Measurements from ENCODE around the gene FBXL3. TPM values are rescaled to one million over a fixed set of nuclear protein-coding genes. Genes with fewer than 3 reads are reported as not detected.

The FBXL3 gene
- polyA plus RNA-seq, 1 donor from 2014 or later, result 44.1 TPM

DNA sequence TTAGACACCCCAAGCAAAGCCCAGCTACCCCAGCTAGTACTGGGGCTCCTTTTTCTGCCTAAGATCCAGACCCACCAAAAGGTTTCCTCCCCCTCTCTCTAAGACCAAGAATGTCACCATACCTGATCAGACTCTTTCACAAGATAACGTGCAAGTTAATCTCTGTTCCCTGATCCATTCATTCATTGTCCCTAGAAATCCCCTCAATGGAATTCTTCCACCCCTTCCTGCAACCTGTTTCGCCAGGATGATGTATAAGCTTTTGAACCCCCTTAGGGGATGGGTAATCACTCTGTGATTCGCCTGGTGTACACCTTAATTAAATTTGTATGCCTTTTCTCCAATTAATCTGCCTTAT is 52.4 kb downstream of the FBXL3 start:
- Histone ChIP-seq H3K79me2 (replicated peaks; ENCODE audit: insufficient read depth, low read length) (no peaks in the 10 kb centered on the region), H3K4me3 (ENCODE audit: low read length) (no peak overlapping the region), H2AFZ (ENCODE audit: low read depth, low read length) (no peak overlapping the region), H3K9me2 (ENCODE audit: insufficient read depth, low read length) (no peaks in the 10 kb centered on the region), H3K9me3 (ENCODE audit: low read length) (no peaks in the 10 kb centered on the region), H4K20me1 (ENCODE audit: insufficient read depth) (no peaks in the 10 kb centered on the region), H3K27ac (ENCODE audit: low read length) (no peak overlapping the region), H3K36me3 (ENCODE audit: insufficient read depth, low read length) (no peaks in the 10 kb centered on the region), H3K27me3 (ENCODE audit: insufficient read depth, low read depth, low read length) (no peaks in the 10 kb centered on the region), H3K9ac (ENCODE audit: low read length) (no peak overlapping the region), H3F3A (ENCODE audit: insufficient read depth, low read length, poor library complexity, severe bottlenecking) (no peaks in the 10 kb centered on the region), H3K4me2 (ENCODE audit: low read length) (no peak overlapping the region)
- TF ChIP-seq, protein P1, sequence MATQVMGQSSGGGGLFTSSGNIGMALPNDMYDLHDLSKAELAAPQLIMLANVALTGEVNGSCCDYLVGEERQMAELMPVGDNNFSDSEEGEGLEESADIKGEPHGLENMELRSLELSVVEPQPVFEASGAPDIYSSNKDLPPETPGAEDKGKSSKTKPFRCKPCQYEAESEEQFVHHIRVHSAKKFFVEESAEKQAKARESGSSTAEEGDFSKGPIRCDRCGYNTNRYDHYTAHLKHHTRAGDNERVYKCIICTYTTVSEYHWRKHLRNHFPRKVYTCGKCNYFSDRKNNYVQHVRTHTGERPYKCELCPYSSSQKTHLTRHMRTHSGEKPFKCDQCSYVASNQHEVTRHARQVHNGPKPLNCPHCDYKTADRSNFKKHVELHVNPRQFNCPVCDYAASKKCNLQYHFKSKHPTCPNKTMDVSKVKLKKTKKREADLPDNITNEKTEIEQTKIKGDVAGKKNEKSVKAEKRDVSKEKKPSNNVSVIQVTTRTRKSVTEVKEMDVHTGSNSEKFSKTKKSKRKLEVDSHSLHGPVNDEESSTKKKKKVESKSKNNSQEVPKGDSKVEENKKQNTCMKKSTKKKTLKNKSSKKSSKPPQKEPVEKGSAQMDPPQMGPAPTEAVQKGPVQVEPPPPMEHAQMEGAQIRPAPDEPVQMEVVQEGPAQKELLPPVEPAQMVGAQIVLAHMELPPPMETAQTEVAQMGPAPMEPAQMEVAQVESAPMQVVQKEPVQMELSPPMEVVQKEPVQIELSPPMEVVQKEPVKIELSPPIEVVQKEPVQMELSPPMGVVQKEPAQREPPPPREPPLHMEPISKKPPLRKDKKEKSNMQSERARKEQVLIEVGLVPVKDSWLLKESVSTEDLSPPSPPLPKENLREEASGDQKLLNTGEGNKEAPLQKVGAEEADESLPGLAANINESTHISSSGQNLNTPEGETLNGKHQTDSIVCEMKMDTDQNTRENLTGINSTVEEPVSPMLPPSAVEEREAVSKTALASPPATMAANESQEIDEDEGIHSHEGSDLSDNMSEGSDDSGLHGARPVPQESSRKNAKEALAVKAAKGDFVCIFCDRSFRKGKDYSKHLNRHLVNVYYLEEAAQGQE (IDR thresholded peaks at IDR 0.05; ENCODE audit: borderline replicate concordance), result no peak
- TF ChIP-seq EP300 (conservative IDR thresholded peaks at IDR 0.05; ENCODE audit: poor library complexity, severe bottlenecking), result no peak
- no peak for TF ChIP-seq TAF1 (IDR thresholded peaks at IDR 0.05; ENCODE audit: low read depth)
- no peak for TF ChIP-seq SMC3 (conservative IDR thresholded peaks at IDR 0.05; ENCODE audit: poor library complexity)
- no peak for TF ChIP-seq POLR2AphosphoS5 (IDR thresholded peaks at IDR 0.05)

DNA sequence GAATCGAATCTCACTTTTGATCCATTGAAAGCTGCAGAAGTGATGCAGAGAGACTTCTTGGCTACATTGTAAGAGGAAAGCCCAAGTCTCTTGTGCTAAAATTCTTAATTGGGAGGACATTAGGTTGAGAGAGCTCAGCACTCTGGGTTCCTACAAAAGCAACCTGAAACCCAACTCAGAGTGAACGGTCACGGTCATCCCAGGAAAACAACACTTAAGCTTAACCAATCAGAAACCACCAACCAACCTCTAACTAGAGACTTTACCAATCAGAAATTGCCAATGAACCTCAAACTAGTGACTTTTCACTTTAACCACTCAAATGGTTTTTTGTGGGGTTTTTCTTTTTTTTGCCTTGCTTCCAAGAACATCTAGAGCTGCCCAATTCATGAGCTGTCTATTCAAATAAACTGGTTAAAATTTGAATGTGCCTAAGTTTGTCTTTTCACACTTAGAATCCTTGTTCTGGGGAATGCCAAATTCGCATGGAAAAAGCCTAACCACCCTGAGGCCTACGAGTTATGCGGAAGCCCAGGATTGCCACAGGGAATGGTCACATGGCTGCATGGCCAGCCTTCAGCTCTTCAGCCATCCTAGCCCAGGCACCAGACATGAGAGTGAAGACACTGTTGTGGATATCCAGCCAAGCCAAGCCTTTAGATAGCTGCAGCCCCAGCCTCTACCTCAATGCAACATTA is 52.9 kb downstream of the FBXL3 start:
- H2AFZ ChIP-seq (ENCODE audit: low read depth, low read length), result no peak overlapping the region
- H3F3A ChIP-seq (ENCODE audit: insufficient read depth, low read length, poor library complexity, severe bottlenecking), result no peaks in the 10 kb centered on the region
- no peak overlapping the region for H3K9ac ChIP-seq (ENCODE audit: low read length)
- no peaks in the 10 kb centered on the region for H4K20me1 ChIP-seq (ENCODE audit: insufficient read depth)
- no peak overlapping the region for H3K4me3 ChIP-seq (ENCODE audit: low read length)
- no peak overlapping the region for H3K4me2 ChIP-seq (ENCODE audit: low read length)
- TF ChIP-seq EP300 (conservative IDR thresholded peaks at IDR 0.05; ENCODE audit: poor library complexity, severe bottlenecking), result no peak
- TF ChIP-seq TAF1 (IDR thresholded peaks at IDR 0.05; ENCODE audit: low read depth), result no peak
- no peak for TF ChIP-seq RAD21 (conservative IDR thresholded peaks at IDR 0.05)
- TF ChIP-seq, protein P2, sequence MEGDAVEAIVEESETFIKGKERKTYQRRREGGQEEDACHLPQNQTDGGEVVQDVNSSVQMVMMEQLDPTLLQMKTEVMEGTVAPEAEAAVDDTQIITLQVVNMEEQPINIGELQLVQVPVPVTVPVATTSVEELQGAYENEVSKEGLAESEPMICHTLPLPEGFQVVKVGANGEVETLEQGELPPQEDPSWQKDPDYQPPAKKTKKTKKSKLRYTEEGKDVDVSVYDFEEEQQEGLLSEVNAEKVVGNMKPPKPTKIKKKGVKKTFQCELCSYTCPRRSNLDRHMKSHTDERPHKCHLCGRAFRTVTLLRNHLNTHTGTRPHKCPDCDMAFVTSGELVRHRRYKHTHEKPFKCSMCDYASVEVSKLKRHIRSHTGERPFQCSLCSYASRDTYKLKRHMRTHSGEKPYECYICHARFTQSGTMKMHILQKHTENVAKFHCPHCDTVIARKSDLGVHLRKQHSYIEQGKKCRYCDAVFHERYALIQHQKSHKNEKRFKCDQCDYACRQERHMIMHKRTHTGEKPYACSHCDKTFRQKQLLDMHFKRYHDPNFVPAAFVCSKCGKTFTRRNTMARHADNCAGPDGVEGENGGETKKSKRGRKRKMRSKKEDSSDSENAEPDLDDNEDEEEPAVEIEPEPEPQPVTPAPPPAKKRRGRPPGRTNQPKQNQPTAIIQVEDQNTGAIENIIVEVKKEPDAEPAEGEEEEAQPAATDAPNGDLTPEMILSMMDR (IDR thresholded peaks at IDR 0.05; ENCODE audit: poor library complexity, severe bottlenecking), result no peak
- TF ChIP-seq SMC3 (conservative IDR thresholded peaks at IDR 0.05; ENCODE audit: poor library complexity), result no peak
- H3K27ac ChIP-seq (ENCODE audit: low read length), result no peak overlapping the region
- no peaks in the 10 kb centered on the region for H3K9me2 ChIP-seq (ENCODE audit: insufficient read depth, low read length)
- H3K27me3 ChIP-seq (ENCODE audit: insufficient read depth, low read depth, low read length), result no peaks in the 10 kb centered on the region
- H3K36me3 ChIP-seq (ENCODE audit: insufficient read depth, low read length), result no peaks in the 10 kb centered on the region
- no peaks in the 10 kb centered on the region for H3K9me3 ChIP-seq (ENCODE audit: low read length)
- H3K79me2 ChIP-seq (replicated peaks; ENCODE audit: insufficient read depth, low read length), result no peaks in the 10 kb centered on the region

Measured in neural cell (in vitro differentiated cells).